A549 (cell line): ENCODE measurements around the gene GTF2A2. TPM values are rescaled to one million over a fixed set of nuclear protein-coding genes. Genes with fewer than 3 reads are reported as not detected.
A peak's percentile ranks its signal among the peaks of the same experiment; 100 is the strongest.

ENCODE experiments used
- ATAC-seq, 2 experiments: fragments of 200-7000 bp in 1 of 2; fragments of >200 bp in 1 of 2; cut with Nextera tagmentation in 1 of 2; cut with Tn5 transposase in 1 of 2; 3 replicates each; pipeline versions ENCODE4 v1.8.0 to v1.9.1; 2018 to 2020; ENCODE audit warnings: mild to moderate bottlenecking in 1 of 2, moderate library complexity in 1 of 2
- CTCF ChIA-PET: fragments of 300-600 bp; sonication (Branson Sonifier 250); formaldehyde crosslinking; extraction: SDS; loops from one replicate; lab custom pipeline; 2021; ENCODE audit warnings: antibody characterized with exemption, inconsistent platforms; lab: Yijun Ruan, JAX
- POLR2A ChIA-PET: fragments of 350-600 bp; formaldehyde crosslinking; extraction: SDS; loops from one replicate; lab custom pipeline; 2021; ENCODE audit warnings: antibody characterized with exemption, inconsistent platforms; lab: Yijun Ruan, JAX
- DNase-seq, 2 experiments: peaks; one replicate each; pipeline versions ENCODE4 v3.0.0 to v3.0.0-alpha.2; 2011 to 2016; ENCODE audit warnings: low read depth in 1 of 2, low spot score in 1 of 2
- FAIRE-seq: peaks from 2 replicates; lab custom pipeline; 2011; peaks lifted over from hg19 to GRCh38; lab: Jason Lieb, UNC
- H3K27ac ChIP-seq, 2 experiments: fragments of >200 bp; sonication (Bioruptor Twin); formaldehyde crosslinking; 3 replicates each; pipeline ENCODE4 v1.5.1; 2016 to 2017
- H3K4me1 ChIP-seq: fragments of >200 bp; sonication (Bioruptor Twin); formaldehyde crosslinking; 3 replicates; pipeline ENCODE4 v1.6.1; 2016
- H3K4me2 ChIP-seq: fragments of >200 bp; sonication (Bioruptor Twin); formaldehyde crosslinking; 3 replicates; pipeline ENCODE4 v1.6.1; 2016
- H3K4me3 ChIP-seq: fragments of >200 bp; sonication (Bioruptor Twin); formaldehyde crosslinking; 3 replicates; pipeline ENCODE4 v1.5.1; 2016
- H3K9me3 ChIP-seq: fragments of >200 bp; sonication (Bioruptor Twin); formaldehyde crosslinking; 3 replicates; pipeline ENCODE4 v1.6.1; 2016
- BHLHE40 ChIP-seq: IDR thresholded peaks from 2 replicates; pipeline ENCODE4 v1.6.1; 2012; ENCODE audit warnings: low read depth, low read length, inconsistent platforms
- CEBPB ChIP-seq, 2 experiments: fragments of >200 bp in 1 of 2; sonication (Bioruptor Twin) in 1 of 2; formaldehyde crosslinking in 1 of 2; IDR thresholded peaks; 2 replicates each; pipeline ENCODE4 v1.6.1; 2012 to 2016
- CHD2 ChIP-seq: fragments of 150-350 bp; IDR thresholded peaks from 2 replicates; pipeline ENCODE4 v1.6.1; 2014; ENCODE audit warnings: low read length; ENCODE audit not compliant: partially characterized antibody
- FOSL2 ChIP-seq, 2 experiments: fragments of 450-650 bp in 1 of 2; fragments of >200 bp in 1 of 2; sonication (Bioruptor Twin) in 1 of 2; formaldehyde crosslinking; IDR thresholded peaks; 2 replicates each; pipeline versions ENCODE4 v1.5.0 to v1.6.1; 2016 to 2020; ENCODE audit warnings: mild to moderate bottlenecking in 1 of 2, moderate library complexity in 1 of 2
- GATA3 ChIP-seq: IDR thresholded peaks from 2 replicates; pipeline ENCODE4 v1.6.1; 2012; ENCODE audit warnings: borderline replicate concordance
- HDAC2 ChIP-seq: fragments of 200-600 bp; sonication (generic); IDR thresholded peaks from 2 replicates; pipeline ENCODE4 v1.6.1; 2016
- HOXA7 ChIP-seq: fragments of 250-450 bp; sonication (Bioruptor Pico); IDR thresholded peaks from 2 replicates; pipeline ENCODE4 v1.5.0; 2020; ENCODE audit warnings: mild to moderate bottlenecking, moderate library complexity
- JUNB ChIP-seq: fragments of >200 bp; sonication (Bioruptor Twin); formaldehyde crosslinking; IDR thresholded peaks from 2 replicates; pipeline ENCODE4 v1.6.1; 2016
- MAFK ChIP-seq: fragments of 450-650 bp; IDR thresholded peaks from 2 replicates; pipeline ENCODE4 v1.6.1; 2014; ENCODE audit not compliant: partially characterized antibody
- MYC ChIP-seq: IDR thresholded peaks from 2 replicates; pipeline ENCODE4 v1.6.1; 2012; ENCODE audit warnings: mild to moderate bottlenecking, inconsistent platforms, low read length, improper control_type of control experiment, borderline replicate concordance
- POLR2A ChIP-seq: IDR thresholded peaks from 2 replicates; pipeline ENCODE4 v1.6.1; 2012; ENCODE audit warnings: mild to moderate bottlenecking, low read length
- RAD21 ChIP-seq, 2 experiments: fragments of >200 bp in 1 of 2; sonication (Bioruptor Twin) in 1 of 2; formaldehyde crosslinking in 1 of 2; IDR thresholded peaks in 1 of 2; conservative IDR thresholded peaks in 1 of 2; 2 replicates in 1 of 2; 3 replicates in 1 of 2; pipeline ENCODE4 v1.6.1; 2012 to 2018; ENCODE audit warnings: inconsistent platforms in 1 of 2
- RFX5 ChIP-seq: fragments of 450-650 bp; IDR thresholded peaks from 2 replicates; pipeline ENCODE4 v1.7.1; 2014; ENCODE audit warnings: antibody characterized with exemption, mild to moderate bottlenecking, moderate library complexity
- SREBF2 ChIP-seq: fragments of 450-650 bp; IDR thresholded peaks from 2 replicates; pipeline ENCODE4 v1.6.1; 2014; ENCODE audit warnings: mild to moderate bottlenecking, moderate library complexity
- ZNF302 ChIP-seq: fragments of 250-450 bp; sonication (Bioruptor Pico); IDR thresholded peaks from 2 replicates; pipeline ENCODE4 v1.9.0; 2021; ENCODE audit warnings: inconsistent platforms, mild to moderate bottlenecking, moderate library complexity
- ZSCAN20 ChIP-seq: fragments of 250-450 bp; sonication (Bioruptor Pico); IDR thresholded peaks from 2 replicates; pipeline ENCODE4 v1.8.0; 2022; ENCODE audit warnings: mild to moderate bottlenecking, moderate library complexity
- WGBS: methylation state at CpG from one replicate; pipeline ENCODE4 v1.1.6; 2017; ENCODE audit errors: missing lambda C conversion rate; 5-methylcytosine and 5-hydroxymethylcytosine counted together
- polyA plus RNA-seq, 4 experiments: library from polyadenylated mRNA; depleted of rRNA in 3 of 4; stranded (reverse); fragments of >200 nt; fragmentation: RNase III in 1 of 4; extraction: RNeasy Plus Mini Kit Qiagen cat#74134 plus additional on column Dnase treatment in 1 of 4; gene quantifications; 2 replicates in 3 of 4; 3 replicates in 1 of 4; pipeline ENCODE4 v1.2.3, GENCODE V29; 2011 to 2017
- TF ChIP-seq, protein P1 (sequence below): fragments of >200 bp; sonication (Bioruptor Twin); formaldehyde crosslinking; IDR thresholded peaks from 3 replicates; pipeline ENCODE4 v1.6.1; 2016
- TF ChIP-seq, protein P2 (sequence below): fragments of >200 bp; sonication (Bioruptor Twin); formaldehyde crosslinking; IDR thresholded peaks from 2 replicates; pipeline ENCODE4 v1.6.1; 2016
- TF ChIP-seq, protein P3 (sequence below): fragments of 250-450 bp; sonication (Bioruptor Pico); IDR thresholded peaks from 2 replicates; pipeline ENCODE4 v1.5.0; 2021; ENCODE audit warnings: mild to moderate bottlenecking, moderate library complexity, borderline replicate concordance
- TF ChIP-seq, protein P4 (sequence below): fragments of 150-350 bp; IDR thresholded peaks from 2 replicates; pipeline ENCODE4 v1.6.1; 2014; ENCODE audit warnings: low read depth, mild to moderate bottlenecking, low read length
- TF ChIP-seq, protein P5 (sequence below): IDR thresholded peaks from 2 replicates; pipeline ENCODE4 v1.6.1; 2012

The GTF2A2 gene
- polyA plus RNA-seq, 2 of the 4 experiments (the other 2 are of a cell fraction) = 220 to 282 TPM

DNA sequence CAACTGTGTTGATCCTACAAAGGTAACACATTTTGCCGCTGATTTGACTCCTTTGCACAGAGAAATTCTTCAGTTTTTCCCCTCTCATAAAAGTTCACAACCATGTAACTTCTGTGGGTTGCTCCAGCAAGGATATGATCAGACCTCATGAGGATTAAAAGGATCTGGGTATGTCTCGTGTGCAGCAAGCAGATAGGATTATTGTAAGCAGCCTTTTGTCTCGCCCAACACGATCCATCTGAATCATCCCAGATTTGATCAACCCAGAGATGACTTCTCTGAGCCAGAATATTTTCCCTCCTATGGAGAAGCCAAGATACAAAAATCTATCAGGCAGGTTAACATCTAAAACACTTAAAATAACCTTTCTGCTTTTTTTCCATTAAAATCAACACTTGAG is 44.6 kb upstream of the GTF2A2 start (continued):
- TF ChIP-seq, protein P1, sequence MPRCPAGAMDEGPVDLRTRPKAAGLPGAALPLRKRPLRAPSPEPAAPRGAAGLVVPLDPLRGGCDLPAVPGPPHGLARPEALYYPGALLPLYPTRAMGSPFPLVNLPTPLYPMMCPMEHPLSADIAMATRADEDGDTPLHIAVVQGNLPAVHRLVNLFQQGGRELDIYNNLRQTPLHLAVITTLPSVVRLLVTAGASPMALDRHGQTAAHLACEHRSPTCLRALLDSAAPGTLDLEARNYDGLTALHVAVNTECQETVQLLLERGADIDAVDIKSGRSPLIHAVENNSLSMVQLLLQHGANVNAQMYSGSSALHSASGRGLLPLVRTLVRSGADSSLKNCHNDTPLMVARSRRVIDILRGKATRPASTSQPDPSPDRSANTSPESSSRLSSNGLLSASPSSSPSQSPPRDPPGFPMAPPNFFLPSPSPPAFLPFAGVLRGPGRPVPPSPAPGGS = no peak
- no peak for TF ChIP-seq GATA3
- TF ChIP-seq, protein P2, sequence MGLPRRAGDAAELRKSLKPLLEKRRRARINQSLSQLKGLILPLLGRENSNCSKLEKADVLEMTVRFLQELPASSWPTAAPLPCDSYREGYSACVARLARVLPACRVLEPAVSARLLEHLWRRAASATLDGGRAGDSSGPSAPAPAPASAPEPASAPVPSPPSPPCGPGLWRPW = no peak
- TF ChIP-seq RFX5 = no peak
- TF ChIP-seq BHLHE40 = no peak
- TF ChIP-seq MYC = no peak

DNA sequence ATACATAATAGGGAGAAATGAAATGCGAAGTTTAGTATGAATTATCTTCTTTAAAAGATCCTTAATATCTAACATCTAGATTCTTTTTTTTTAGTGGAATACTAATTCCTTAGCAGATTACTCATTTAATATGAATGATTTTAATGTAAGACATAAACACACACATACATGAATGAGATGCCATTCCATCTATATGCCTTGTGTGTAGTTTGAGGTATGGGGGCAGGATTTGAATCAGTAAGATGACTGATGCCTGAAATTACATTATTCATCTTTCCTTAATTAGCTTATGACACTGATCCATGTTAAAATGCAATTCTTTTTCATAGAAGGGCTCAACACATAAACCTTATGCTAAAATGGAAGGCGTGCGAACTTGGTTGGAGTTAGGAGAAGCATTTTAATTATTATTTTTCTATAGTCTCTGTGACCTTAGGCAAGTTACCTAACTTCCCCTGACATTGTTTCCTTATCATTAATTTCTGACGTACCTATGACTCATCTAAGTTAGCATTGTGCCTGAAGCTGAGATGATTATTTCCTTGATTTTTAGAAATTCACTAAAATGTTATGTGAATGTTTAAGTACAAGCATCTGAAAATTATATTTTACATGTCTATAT is 42.6 kb upstream of the GTF2A2 start:
- H3K4me1 ChIP-seq = peaks cover 69% of the 10 kb centered on the region
- WGBS = 33% methylated on average over 4 of the region's 4 CpGs
- POLR2A ChIA-PET = no interaction called here
- FAIRE-seq (peak; percentile 97), ATAC-seq (peak in 1 of 2 experiments; percentile 21; a peak in 1 of 6 replicates), DNase-seq (peak; percentile 39 to 42)
- CTCF ChIA-PET = interaction anchor here (1.0 to 3.4 kb wide), 4 partner anchors 9 to 627 kb away, joined by 3 to 14 read pairs (median 7); no protein-coding TSS in a partner anchor
- no peaks in the 10 kb centered on the region for H3K9me3 ChIP-seq
- H3K4me2 ChIP-seq = peak overlapping the region; percentile 53
- TF ChIP-seq FOSL2 (IDR thresholded peaks at IDR 0.05) (no peak), FOSL2 (CRISPR knock-in tag; IDR thresholded peaks at IDR 0.05) (peak; percentile 91), MAFK (no peak), CHD2 (no peak), SREBF2 (no peak), POLR2A (no peak), JUNB (peak; percentile 47), HDAC2 (no peak), ZSCAN20 (CRISPR knock-in tag) (no peak), HOXA7 (CRISPR knock-in tag) (no peak), ZNF302 (CRISPR knock-in tag) (no peak), RAD21 (conservative IDR thresholded peaks at IDR 0.05 in 1 of 2, IDR thresholded peaks at IDR 0.05 in 1 of 2) (no peak), CEBPB (IDR thresholded peaks at IDR 0.05) (peak in 1 of 2 experiments; percentile 35; a peak in 1 of 4 replicates)
- TF ChIP-seq, protein P3, sequence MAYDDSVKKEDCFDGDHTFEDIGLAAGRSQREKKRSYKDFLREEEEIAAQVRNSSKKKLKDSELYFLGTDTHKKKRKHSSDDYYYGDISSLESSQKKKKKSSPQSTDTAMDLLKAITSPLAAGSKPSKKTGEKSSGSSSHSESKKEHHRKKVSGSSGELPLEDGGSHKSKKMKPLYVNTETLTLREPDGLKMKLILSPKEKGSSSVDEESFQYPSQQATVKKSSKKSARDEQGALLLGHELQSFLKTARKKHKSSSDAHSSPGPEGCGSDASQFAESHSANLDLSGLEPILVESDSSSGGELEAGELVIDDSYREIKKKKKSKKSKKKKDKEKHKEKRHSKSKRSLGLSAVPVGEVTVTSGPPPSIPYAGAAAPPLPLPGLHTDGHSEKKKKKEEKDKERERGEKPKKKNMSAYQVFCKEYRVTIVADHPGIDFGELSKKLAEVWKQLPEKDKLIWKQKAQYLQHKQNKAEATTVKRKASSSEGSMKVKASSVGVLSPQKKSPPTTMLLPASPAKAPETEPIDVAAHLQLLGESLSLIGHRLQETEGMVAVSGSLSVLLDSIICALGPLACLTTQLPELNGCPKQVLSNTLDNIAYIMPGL (CRISPR knock-in tag) = 0 out of 2 replicates have a peak, but pooled peaks have one; percentile 15
- TF ChIP-seq, protein P4, sequence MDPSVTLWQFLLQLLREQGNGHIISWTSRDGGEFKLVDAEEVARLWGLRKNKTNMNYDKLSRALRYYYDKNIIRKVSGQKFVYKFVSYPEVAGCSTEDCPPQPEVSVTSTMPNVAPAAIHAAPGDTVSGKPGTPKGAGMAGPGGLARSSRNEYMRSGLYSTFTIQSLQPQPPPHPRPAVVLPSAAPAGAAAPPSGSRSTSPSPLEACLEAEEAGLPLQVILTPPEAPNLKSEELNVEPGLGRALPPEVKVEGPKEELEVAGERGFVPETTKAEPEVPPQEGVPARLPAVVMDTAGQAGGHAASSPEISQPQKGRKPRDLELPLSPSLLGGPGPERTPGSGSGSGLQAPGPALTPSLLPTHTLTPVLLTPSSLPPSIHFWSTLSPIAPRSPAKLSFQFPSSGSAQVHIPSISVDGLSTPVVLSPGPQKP = no peak
- TF ChIP-seq, protein P5, sequence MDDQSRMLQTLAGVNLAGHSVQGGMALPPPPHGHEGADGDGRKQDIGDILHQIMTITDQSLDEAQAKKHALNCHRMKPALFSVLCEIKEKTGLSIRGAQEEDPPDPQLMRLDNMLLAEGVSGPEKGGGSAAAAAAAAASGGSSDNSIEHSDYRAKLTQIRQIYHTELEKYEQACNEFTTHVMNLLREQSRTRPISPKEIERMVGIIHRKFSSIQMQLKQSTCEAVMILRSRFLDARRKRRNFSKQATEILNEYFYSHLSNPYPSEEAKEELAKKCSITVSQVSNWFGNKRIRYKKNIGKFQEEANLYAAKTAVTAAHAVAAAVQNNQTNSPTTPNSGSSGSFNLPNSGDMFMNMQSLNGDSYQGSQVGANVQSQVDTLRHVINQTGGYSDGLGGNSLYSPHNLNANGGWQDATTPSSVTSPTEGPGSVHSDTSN = no peak
- peak overlapping the region; percentile 8; a peak in 2 of 6 replicates for H3K27ac ChIP-seq
- H3K4me3 ChIP-seq = no peak overlapping the region
